ENCODE data around the gene SPN. TPM values are rescaled to one million over a fixed set of nuclear protein-coding genes. Genes with fewer than 3 reads are reported as not detected.

SPN gene
- total and polyA plus RNA-seq, 7 donors: 0.13 to 1.5 (median 0.54) TPM

- intact Hi-C loops (cut with DNase I): no loop called here
- Histone ChIP-seq H3K9me3 (no peaks in the 10 kb centered on the region), H3K4me3 (no peak overlapping the region), H3K27ac (no peak overlapping the region), H3K36me3 (ENCODE audit: insufficient read depth in 1 of 2, low read depth in 1 of 2) (no peaks in the 10 kb centered on the region), H3K4me1 (no peaks in the 10 kb centered on the region), H3K27me3 (ENCODE audit: insufficient read depth in 3 of 3, low read length in 2 of 3) (no peaks in the 10 kb centered on the region)
- no peak for DNase-seq
- no peak for ATAC-seq
- TF ChIP-seq CTCF (IDR thresholded peaks at IDR 0.05): no peak
- WGBS, 3 donors: 83 to 90% (median 86%) methylated on average over 7 of the region's 7 CpGs
Observed at GRCh38 chr16:29717113-29717512, 54.1 kb downstream of the SPN start.

GRCh38 chr16:29719063-29719462 is 56.0 kb downstream of the SPN start:
- no peak for DNase-seq
- Histone ChIP-seq H3K4me3 (no peak overlapping the region), H3K36me3 (ENCODE audit: insufficient read depth in 1 of 2, low read depth in 1 of 2) (no peaks in the 10 kb centered on the region), H3K27me3 (ENCODE audit: insufficient read depth in 3 of 3, low read length in 2 of 3) (no peaks in the 10 kb centered on the region), H3K27ac (no peak overlapping the region), H3K9me3 (no peaks in the 10 kb centered on the region), H3K4me1 (no peaks in the 10 kb centered on the region)
- 32 to 40% (median 35%) methylated on average over 4 of the region's 4 CpGs for WGBS, 3 donors
- no peak for ATAC-seq
- intact Hi-C loops (cut with DNase I): no loop called here
- TF ChIP-seq CTCF (IDR thresholded peaks at IDR 0.05): no peak

Other genes starting within 250 kb of the SPN start
- gene BOLA2, start 208.9 kb upstream of the SPN start, total RNA-seq: 1 to 10 TPM; 1.5 to 5.7 (median 3.1) TPM
- 10 to 100 TPM; 11.0 to 47.2 (median 19.2) TPM for gene BOLA2, start 208.9 kb upstream of the SPN start, polyA plus RNA-seq
- 10 to 100 TPM in 2 of 4 donors, 1 to 10 TPM in 2; 2.2 to 28.7 (median 11.3) TPM for gene SLX1B, start 208.7 kb upstream of the SPN start, total RNA-seq
- gene SLX1B, start 208.7 kb upstream of the SPN start, polyA plus RNA-seq: 10 to 100 TPM; 21.6 to 40.4 (median 35.4) TPM
- gene SULT1A4, start 203.3 kb upstream of the SPN start, total RNA-seq: 1 to 10 TPM in 3 of 4 donors, not detected in 1; 2.1 to 8.3 (median 5.7) TPM
- gene SULT1A4, start 203.3 kb upstream of the SPN start, polyA plus RNA-seq: 1 to 10 TPM; 6.1 to 9.1 (median 8.1) TPM
- gene NPIPB12, start 156.8 kb upstream of the SPN start, total RNA-seq: 10 to 100 TPM; 13.6 to 27.1 (median 22.5) TPM
- 10 to 100 TPM; 10.7 to 19.4 (median 19.0) TPM for gene NPIPB12, start 156.8 kb upstream of the SPN start, polyA plus RNA-seq
- gene QPRT, start 15.9 kb downstream of the SPN start, total RNA-seq: 1 to 10 TPM; 2.3 to 9.9 (median 3.0) TPM
- 1 to 10 TPM in 1 of 3 donors, under 1 TPM in 2; 0.75 to 1.4 (median 0.96) TPM for gene QPRT, start 15.9 kb downstream of the SPN start, polyA plus RNA-seq
- under 1 TPM; 0.24 to 0.57 (median 0.46) TPM for gene C16orf54, start 82.7 kb downstream of the SPN start, total RNA-seq
- under 1 TPM; 0.03 to 0.04 (median 0.03) TPM for gene C16orf54, start 82.7 kb downstream of the SPN start, polyA plus RNA-seq
- not detected for gene ZG16, start 115.0 kb downstream of the SPN start, total RNA-seq
- gene ZG16, start 115.0 kb downstream of the SPN start, polyA plus RNA-seq: under 1 TPM; 0.01 to 0.03 (median 0.01) TPM
- 10 to 100 TPM; 12.6 to 23.8 (median 14.3) TPM for gene KIF22, start 127.5 kb downstream of the SPN start, total RNA-seq
- 10 to 100 TPM; 13.4 to 15.5 (median 15.5) TPM for gene KIF22, start 127.5 kb downstream of the SPN start, polyA plus RNA-seq
- gene MAZ, start 143.3 kb downstream of the SPN start, total RNA-seq: 100 to 1,000 TPM; 112 to 161 (median 125) TPM
- gene MAZ, start 143.3 kb downstream of the SPN start, polyA plus RNA-seq: 100 to 1,000 TPM in 2 of 3 donors, 10 to 100 TPM in 1; 94.9 to 193 (median 131) TPM
- 1 to 10 TPM in 1 of 4 donors, under 1 TPM in 3; 0.22 to 1.8 (median 0.75) TPM for gene PRRT2, start 148.9 kb downstream of the SPN start, total RNA-seq
- under 1 TPM; 0.17 to 0.44 (median 0.18) TPM for gene PRRT2, start 148.9 kb downstream of the SPN start, polyA plus RNA-seq
- gene PAGR1, start 152.9 kb downstream of the SPN start, total RNA-seq: 10 to 100 TPM in 3 of 4 donors, 1 to 10 TPM in 1; 9.4 to 14.2 (median 11.0) TPM
- 10 to 100 TPM; 19.8 to 36.8 (median 35.5) TPM for gene PAGR1, start 152.9 kb downstream of the SPN start, polyA plus RNA-seq
- gene MVP, start 157.2 kb downstream of the SPN start, total RNA-seq: 10 to 100 TPM; 27.9 to 75.9 (median 51.6) TPM
- 10 to 100 TPM; 17.6 to 34.3 (median 34.1) TPM for gene MVP, start 157.2 kb downstream of the SPN start, polyA plus RNA-seq
- 10 to 100 TPM; 24.7 to 36.4 (median 32.3) TPM for gene CDIPT, start 200.0 kb downstream of the SPN start, total RNA-seq
- gene CDIPT, start 200.0 kb downstream of the SPN start, polyA plus RNA-seq: 10 to 100 TPM; 33.3 to 54.3 (median 38.5) TPM
- gene SEZ6L2, start 236.3 kb downstream of the SPN start, total RNA-seq: under 1 TPM; 0.17 to 0.86 (median 0.34) TPM
- gene SEZ6L2, start 236.3 kb downstream of the SPN start, polyA plus RNA-seq: under 1 TPM; 0.05 to 0.23 (median 0.11) TPM
- gene ASPHD1, start 237.2 kb downstream of the SPN start, total RNA-seq: under 1 TPM in 2 of 4 donors, not detected in 2; 0.17 to 0.23 TPM
- under 1 TPM in 2 of 3 donors, not detected in 1; 0.04 to 0.12 TPM for gene ASPHD1, start 237.2 kb downstream of the SPN start, polyA plus RNA-seq

Data from psoas muscle (tissue), 8 donors.